HUES48 (cell line): ENCODE measurements around the gene FYB1.

Experiments used
- H3K27ac ChIP-seq: one replicate; pipeline ENCODE4 v1.7.0; 2013; ENCODE audit warnings: low read depth, low read length, inconsistent platforms
- H3K27me3 ChIP-seq: 2 replicates; pipeline ENCODE4 v1.6.1; 2013; ENCODE audit warnings: mild to moderate bottlenecking, low read length; ENCODE audit not compliant: control insufficient read depth, insufficient read depth
- H3K36me3 ChIP-seq: 2 replicates; pipeline ENCODE4 v1.6.1; 2013; ENCODE audit warnings: low read length; ENCODE audit not compliant: control insufficient read depth, insufficient read depth
- H3K4me1 ChIP-seq: 2 replicates; pipeline ENCODE4 v1.6.1; 2013; ENCODE audit warnings: mild to moderate bottlenecking, low read length; ENCODE audit not compliant: control insufficient read depth, insufficient read depth
- H3K4me3 ChIP-seq: 2 replicates; pipeline ENCODE4 v1.5.1; 2013; ENCODE audit warnings: mild to moderate bottlenecking, low read depth, low read length
- H3K9ac ChIP-seq: 2 replicates; pipeline ENCODE4 v1.6.1; 2013; ENCODE audit warnings: mild to moderate bottlenecking, low read depth, low read length, moderate library complexity
- H3K9me3 ChIP-seq: 2 replicates; pipeline ENCODE4 v1.6.1; 2013; ENCODE audit warnings: low read length; ENCODE audit not compliant: control insufficient read depth, insufficient read depth

FYB1 gene

GRCh38 chr5:39151745-39152144 is 67.6 kb downstream of the FYB1 start:
- no peaks in the 10 kb centered on the region for H3K27me3 ChIP-seq
- no peaks in the 10 kb centered on the region for H3K36me3 ChIP-seq
- no peak overlapping the region for H3K9ac ChIP-seq
- no peaks in the 10 kb centered on the region for H3K4me1 ChIP-seq
- H3K9me3 ChIP-seq: no peaks in the 10 kb centered on the region
- H3K27ac ChIP-seq: no peak overlapping the region
- no peak overlapping the region for H3K4me3 ChIP-seq

DNA sequence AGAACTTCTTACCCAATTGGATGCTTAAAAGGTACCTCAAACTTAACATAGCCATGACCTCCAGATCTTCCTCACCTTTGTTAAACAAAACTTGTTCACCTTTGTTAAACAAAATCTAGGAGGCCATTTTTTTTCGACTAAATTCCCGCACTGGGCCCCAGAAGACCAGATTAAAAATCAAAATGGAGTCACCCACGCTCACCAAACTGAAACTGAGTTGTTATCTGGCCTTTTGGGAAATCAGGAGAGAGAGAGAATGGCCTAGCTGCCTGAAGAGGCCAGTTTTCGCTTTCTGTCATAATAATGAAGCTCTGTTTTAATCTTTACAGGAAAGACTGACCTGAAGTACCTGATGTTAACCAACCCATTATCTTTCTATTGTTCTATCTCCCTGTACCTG is 69.4 kb downstream of the FYB1 start:
- Histone ChIP-seq H3K27me3 (no peaks in the 10 kb centered on the region), H3K36me3 (no peaks in the 10 kb centered on the region), H3K9me3 (no peaks in the 10 kb centered on the region), H3K4me1 (no peaks in the 10 kb centered on the region), H3K27ac (no peak overlapping the region), H3K4me3 (no peak overlapping the region), H3K9ac (no peak overlapping the region)

GRCh38 chr5:39148983-39149534 is 70.3 kb downstream of the FYB1 start:
- no peaks in the 10 kb centered on the region for H3K36me3 ChIP-seq
- no peaks in the 10 kb centered on the region for H3K27me3 ChIP-seq
- no peak overlapping the region for H3K27ac ChIP-seq
- no peaks in the 10 kb centered on the region for H3K9me3 ChIP-seq
- no peak overlapping the region for H3K4me3 ChIP-seq
- H3K4me1 ChIP-seq: no peaks in the 10 kb centered on the region
- no peak overlapping the region for H3K9ac ChIP-seq

- no peak overlapping the region for H3K4me3 ChIP-seq
- H3K27ac ChIP-seq: no peak overlapping the region
- no peaks in the 10 kb centered on the region for H3K36me3 ChIP-seq
Observed at GRCh38 chr5:39146831-39147540, 72.4 kb downstream of the FYB1 start.

DNA sequence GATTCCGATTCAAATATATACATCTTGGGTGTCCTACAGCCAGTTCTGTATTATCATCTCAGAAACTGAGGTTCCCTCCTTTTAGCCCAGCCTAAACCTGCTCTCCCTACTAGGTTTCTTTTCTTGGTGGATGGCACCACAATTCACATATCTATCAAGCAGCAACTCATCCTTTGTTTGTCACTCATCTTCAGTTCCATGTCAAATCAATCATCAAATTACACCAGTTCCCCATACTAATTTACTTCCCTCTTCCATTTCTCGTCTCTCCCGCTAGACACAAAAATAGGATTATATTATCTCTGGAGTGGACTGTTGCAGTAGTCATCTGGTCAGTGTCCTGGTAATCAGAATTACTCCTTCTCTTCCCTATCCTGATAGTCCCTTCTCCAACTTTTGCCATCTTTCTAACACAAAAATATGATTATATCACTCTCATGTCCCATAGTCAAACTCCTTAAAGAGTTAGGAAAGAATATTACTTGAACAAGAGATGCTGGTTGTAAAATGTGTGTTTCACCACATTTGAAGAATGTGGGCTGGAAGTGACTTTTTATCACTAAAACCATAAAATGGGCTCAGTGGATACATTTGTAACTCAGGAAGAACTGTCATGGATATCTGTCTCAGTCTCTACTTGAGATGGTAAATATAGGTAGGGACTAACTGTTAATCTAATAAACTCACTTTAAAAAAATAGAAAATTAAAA is 76.1 kb downstream of the FYB1 start:
- H3K27me3 ChIP-seq: no peaks in the 10 kb centered on the region
- H3K4me1 ChIP-seq: no peaks in the 10 kb centered on the region
- no peak overlapping the region for H3K4me3 ChIP-seq
- no peaks in the 10 kb centered on the region for H3K36me3 ChIP-seq
- no peaks in the 10 kb centered on the region for H3K9me3 ChIP-seq
- no peak overlapping the region for H3K27ac ChIP-seq
- H3K9ac ChIP-seq: no peak overlapping the region

More at GRCh38 chr5:39146831-39147540, 72.4 kb downstream of the FYB1 start:
- H3K9ac ChIP-seq: no peak overlapping the region
- no peaks in the 10 kb centered on the region for H3K27me3 ChIP-seq
- H3K4me1 ChIP-seq: no peaks in the 10 kb centered on the region
- H3K9me3 ChIP-seq: no peaks in the 10 kb centered on the region

GRCh38 chr5:39140558-39141168 is 78.7 kb downstream of the FYB1 start:
- no peaks in the 10 kb centered on the region for H3K4me1 ChIP-seq
- H3K9ac ChIP-seq: no peak overlapping the region
- no peak overlapping the region for H3K27ac ChIP-seq
- H3K9me3 ChIP-seq: no peaks in the 10 kb centered on the region
- H3K27me3 ChIP-seq: no peaks in the 10 kb centered on the region
- no peak overlapping the region for H3K4me3 ChIP-seq
- H3K36me3 ChIP-seq: no peaks in the 10 kb centered on the region

- Histone ChIP-seq H3K9me3 (no peaks in the 10 kb centered on the region), H3K9ac (no peak overlapping the region), H3K4me1 (no peaks in the 10 kb centered on the region), H3K36me3 (no peaks in the 10 kb centered on the region), H3K27me3 (no peaks in the 10 kb centered on the region), H3K27ac (no peak overlapping the region), H3K4me3 (no peak overlapping the region)
Observed at GRCh38 chr5:39138892-39139291, 80.5 kb downstream of the FYB1 start.

DNA sequence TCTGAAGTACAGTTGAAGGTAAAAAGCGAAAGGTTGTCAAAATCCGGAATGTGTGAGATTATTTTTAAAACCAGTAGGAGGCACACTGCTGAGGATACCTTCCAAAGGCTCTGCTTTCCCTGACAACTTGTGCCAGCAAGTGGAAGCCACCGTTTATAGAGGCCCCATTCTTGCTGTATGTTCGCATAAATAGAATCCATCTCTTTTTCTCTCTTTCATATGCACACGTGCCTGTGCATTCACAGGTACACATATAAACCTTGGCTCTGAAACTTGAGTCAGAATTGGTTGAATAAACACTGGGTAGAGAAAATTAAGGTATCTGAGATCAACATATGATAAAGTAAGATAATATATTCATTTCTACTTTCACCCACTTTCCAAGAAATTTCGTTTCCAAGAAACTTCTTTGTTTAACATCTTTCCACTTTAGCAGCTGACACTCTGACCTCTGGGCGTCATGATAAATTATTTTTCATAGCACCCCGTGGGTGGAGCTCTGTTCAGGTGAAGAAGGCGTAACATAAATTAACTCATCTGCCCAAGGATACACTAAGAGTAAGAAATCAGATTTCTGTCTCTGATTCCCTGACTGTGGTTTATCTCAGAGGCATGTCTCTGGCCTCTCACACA is 81.4 kb downstream of the FYB1 start:
- H3K4me3 ChIP-seq: no peak overlapping the region
- H3K36me3 ChIP-seq: no peaks in the 10 kb centered on the region
- no peaks in the 10 kb centered on the region for H3K27me3 ChIP-seq
- H3K27ac ChIP-seq: no peak overlapping the region
- no peak overlapping the region for H3K9ac ChIP-seq
- no peaks in the 10 kb centered on the region for H3K4me1 ChIP-seq
- no peaks in the 10 kb centered on the region for H3K9me3 ChIP-seq

DNA sequence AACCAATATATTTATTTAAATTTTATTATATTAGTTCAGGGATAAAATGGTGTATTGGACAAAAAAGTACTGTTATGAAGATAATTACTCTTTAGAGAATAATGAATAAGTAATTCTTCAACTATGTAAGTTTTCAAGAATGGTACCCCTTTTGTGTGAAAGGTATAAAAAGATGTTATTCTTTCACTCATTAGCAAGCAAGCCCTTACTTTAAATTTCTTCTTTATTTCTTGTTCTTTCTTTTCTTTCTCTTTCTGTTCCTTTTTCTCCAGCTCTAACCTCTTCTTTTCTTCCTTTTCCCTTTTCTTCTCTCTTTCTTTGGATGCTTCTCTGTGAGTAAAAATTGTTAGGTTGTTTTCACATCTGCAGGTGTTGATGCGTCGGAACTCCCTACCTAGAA is 82.0 kb downstream of the FYB1 start:
- Histone ChIP-seq H3K27ac (no peak overlapping the region), H3K4me1 (no peaks in the 10 kb centered on the region), H3K36me3 (no peaks in the 10 kb centered on the region), H3K4me3 (no peak overlapping the region), H3K27me3 (no peaks in the 10 kb centered on the region), H3K9me3 (no peaks in the 10 kb centered on the region), H3K9ac (no peak overlapping the region)

DNA sequence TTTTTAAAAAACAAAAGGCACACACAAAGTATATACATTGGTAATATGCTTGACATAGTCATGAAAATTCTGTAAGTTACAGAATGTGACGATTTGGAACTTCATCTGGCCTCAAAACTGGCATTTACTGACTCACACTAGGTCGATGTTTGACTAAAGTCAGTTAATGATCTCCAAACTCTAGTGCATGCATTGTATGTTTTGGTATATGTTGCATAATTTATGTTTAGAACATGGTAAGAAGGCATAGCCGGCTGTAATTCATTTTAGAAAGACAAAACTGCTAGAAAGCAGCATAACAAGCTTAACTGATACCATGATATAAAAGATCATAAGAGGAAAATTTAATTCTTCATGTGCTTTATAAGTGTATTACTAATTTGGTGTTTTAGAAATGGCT is 86.6 kb downstream of the FYB1 start:
- H3K4me1 ChIP-seq: peaks cover 6% of the 10 kb centered on the region; the same call in 1 of the 2 replicates
- no peaks in the 10 kb centered on the region for H3K36me3 ChIP-seq
- H3K9ac ChIP-seq: no peak overlapping the region

GRCh38 chr5:39132128-39132447 is 87.3 kb downstream of the FYB1 start:
- Histone ChIP-seq H3K27ac (no peak overlapping the region), H3K36me3 (no peaks in the 10 kb centered on the region), H3K4me1 (peaks cover 12% of the 10 kb centered on the region; the same call in 1 of the 2 replicates), H3K9me3 (no peaks in the 10 kb centered on the region), H3K27me3 (no peaks in the 10 kb centered on the region), H3K4me3 (no peak overlapping the region), H3K9ac (no peak overlapping the region)

More for the DNA sequence above, 86.6 kb downstream of the FYB1 start:
- Histone ChIP-seq H3K4me3 (no peak overlapping the region), H3K27ac (no peak overlapping the region), H3K27me3 (no peaks in the 10 kb centered on the region), H3K9me3 (no peaks in the 10 kb centered on the region)
